GM10248 (cell line): ENCODE measurements around the gene FAM181A.

ENCODE experiments used
- CTCF ChIA-PET: fragments of 300-600 bp; sonication (Branson Sonifier 250); formaldehyde crosslinking; extraction: SDS; loops from one replicate; lab custom pipeline; 2021; ENCODE audit warnings: antibody characterized with exemption; lab: Yijun Ruan, JAX
- POLR2A ChIA-PET: fragments of 350-650 bp; sonication (Branson Sonifier 250); formaldehyde crosslinking; extraction: SDS; loops from one replicate; lab custom pipeline; 2020; ENCODE audit warnings: antibody characterized with exemption; lab: Yijun Ruan, JAX
- DNase-seq: peaks from one replicate; pipeline ENCODE4 v3.0.0; 2012; ENCODE audit errors: extremely low spot score
- TF ChIP-seq, protein P1 (sequence below): IDR thresholded peaks from 2 replicates; pipeline ENCODE4 v1.5.1; 2012; ENCODE audit warnings: mild to moderate bottlenecking, low read depth; ENCODE audit errors: extremely low read depth, missing control alignments, control extremely low read depth

FAM181A gene

DNA sequence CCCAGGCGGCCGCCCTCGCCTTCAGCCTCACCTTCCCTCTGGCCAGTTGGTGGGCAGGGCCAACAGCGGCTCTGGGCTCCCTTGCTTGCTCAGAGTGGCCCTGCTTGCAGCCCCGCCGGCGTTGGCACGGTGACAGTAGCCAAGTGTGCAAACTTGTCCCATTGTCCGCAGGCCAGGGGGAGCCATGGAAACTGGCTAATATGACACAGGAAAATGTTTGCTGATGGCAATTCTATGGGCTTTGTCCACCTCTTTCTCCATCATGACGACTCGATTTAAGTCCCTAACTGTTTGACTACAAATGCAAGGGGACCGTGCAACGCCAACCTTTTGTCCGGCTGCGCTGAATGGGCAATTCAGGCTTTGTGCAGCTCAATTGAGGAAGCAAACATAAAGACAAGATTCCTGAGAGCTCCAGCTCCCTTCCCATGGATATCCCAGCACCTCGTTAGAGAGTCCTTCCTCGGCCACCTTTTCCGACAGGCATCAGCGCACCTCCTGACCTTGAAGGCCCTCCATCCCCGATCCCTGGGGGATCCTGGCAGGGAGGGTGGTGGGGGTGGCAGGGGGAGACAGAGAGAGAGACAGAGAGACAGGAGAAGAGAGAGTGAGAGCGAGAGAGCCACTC lies 785 bp upstream of the FAM181A start:
- DNase-seq: no peak
- ChIA-PET CTCF (interaction anchor here (1.3 to 2.7 kb wide), 3 partner anchors 9 to 13 kb away, joined by 3 to 10 read pairs (median 6); no protein-coding TSS in a partner anchor), POLR2A (no interaction called here)
- TF ChIP-seq, protein P1, sequence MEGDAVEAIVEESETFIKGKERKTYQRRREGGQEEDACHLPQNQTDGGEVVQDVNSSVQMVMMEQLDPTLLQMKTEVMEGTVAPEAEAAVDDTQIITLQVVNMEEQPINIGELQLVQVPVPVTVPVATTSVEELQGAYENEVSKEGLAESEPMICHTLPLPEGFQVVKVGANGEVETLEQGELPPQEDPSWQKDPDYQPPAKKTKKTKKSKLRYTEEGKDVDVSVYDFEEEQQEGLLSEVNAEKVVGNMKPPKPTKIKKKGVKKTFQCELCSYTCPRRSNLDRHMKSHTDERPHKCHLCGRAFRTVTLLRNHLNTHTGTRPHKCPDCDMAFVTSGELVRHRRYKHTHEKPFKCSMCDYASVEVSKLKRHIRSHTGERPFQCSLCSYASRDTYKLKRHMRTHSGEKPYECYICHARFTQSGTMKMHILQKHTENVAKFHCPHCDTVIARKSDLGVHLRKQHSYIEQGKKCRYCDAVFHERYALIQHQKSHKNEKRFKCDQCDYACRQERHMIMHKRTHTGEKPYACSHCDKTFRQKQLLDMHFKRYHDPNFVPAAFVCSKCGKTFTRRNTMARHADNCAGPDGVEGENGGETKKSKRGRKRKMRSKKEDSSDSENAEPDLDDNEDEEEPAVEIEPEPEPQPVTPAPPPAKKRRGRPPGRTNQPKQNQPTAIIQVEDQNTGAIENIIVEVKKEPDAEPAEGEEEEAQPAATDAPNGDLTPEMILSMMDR: no peak

DNA sequence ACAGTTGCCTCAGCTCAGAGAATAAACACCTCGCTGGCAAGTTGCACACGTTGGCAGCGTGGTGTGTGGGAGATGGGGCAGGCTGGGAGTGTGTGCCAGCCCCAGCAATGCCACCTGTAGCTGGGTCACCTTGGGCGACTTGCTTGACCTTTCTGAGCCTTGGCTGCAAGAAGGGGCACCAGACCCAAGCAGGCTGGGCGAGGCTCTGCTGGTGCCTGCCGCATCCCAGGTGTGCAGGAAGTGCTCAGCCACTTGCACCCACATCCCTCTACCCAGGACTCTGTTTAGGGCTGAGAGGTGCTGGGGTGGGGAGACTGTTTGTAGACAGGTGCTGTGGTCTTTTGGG lies 629 bp downstream of the FAM181A start:
- TF ChIP-seq, protein P1: no peak
- ChIA-PET CTCF (interaction anchor here (1.0 to 2.7 kb wide), 3 partner anchors 9 to 109 kb away, joined by 3 to 10 read pairs (median 3); no protein-coding TSS in a partner anchor), POLR2A (no interaction called here)
- DNase-seq: no peak

DNA sequence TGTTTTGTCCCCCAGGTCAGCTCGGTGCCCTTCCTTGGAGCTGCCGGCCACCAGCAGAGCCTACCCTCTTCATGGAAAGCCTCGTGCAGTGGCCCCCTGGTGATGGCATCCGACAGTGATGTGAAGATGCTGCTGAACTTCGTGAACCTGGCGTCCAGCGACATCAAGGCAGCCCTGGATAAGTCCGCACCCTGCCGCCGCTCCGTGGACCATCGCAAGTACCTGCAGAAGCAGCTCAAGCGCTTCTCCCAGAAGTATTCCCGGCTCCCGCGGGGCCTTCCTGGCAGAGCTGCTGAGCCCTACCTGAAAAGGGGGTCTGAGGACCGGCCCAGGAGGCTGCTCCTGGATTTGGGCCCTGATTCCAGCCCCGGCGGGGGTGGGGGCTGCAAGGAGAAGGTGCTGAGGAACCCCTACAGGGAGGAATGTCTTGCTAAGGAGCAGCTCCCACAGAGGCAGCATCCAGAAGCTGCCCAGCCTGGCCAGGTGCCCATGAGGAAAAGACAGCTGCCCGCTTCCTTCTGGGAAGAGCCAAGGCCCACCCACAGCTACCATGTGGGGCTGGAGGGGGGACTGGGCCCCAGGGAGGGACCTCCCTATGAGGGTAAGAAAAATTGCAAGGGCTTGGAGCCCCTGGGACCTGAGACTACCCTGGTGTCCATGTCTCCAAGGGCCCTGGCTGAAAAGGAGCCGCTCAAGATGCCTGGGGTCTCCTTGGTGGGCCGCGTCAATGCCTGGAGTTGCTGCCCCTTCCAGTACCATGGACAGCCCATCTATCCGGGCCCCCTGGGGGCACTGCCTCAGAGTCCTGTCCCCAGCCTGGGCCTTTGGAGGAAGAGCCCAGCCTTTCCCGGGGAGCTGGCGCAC lies 1.3 kb downstream of the FAM181A start:
- no peak for DNase-seq
- TF ChIP-seq, protein P1: no peak
- CTCF ChIA-PET: interaction anchor here (1.0 to 2.7 kb wide), 4 partner anchors 8 to 108 kb away, joined by 3 to 10 read pairs (median 3); no protein-coding TSS in a partner anchor
- POLR2A ChIA-PET: no interaction called here

DNA sequence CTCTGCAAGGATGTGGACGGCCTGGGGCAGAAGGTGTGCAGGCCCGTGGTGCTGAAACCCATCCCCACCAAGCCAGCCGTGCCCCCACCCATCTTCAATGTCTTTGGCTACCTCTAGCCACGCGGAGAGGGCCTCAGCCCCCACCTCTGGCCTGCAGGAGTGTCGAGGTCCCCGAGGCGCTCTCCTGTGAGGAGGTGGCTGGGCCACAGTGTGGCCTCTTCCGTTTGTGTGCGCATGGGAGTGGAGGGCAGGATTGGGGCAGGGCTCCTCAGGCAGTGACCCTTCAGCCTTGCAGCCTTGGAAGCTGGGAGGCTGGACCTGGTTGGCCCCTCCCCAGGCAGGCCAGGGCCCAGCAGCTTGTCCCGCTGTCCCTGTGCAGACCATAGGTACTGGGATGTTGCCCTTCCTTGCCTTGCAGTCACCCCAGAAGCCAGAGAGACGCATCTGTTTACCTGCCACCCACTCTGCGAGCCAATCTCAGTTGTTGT lies 1.9 kb downstream of the FAM181A start:
- CTCF ChIA-PET: interaction anchor here (1.1 to 2.7 kb wide), 3 partner anchors 8 to 22 kb away, joined by 3 to 10 read pairs (median 3); no protein-coding TSS in a partner anchor
- POLR2A ChIA-PET: no interaction called here
- DNase-seq: no peak
- TF ChIP-seq, protein P1: no peak

GRCh38 chr14:93929657-93930056 lies 2.5 kb downstream of the FAM181A start:
- no peak for DNase-seq
- TF ChIP-seq, protein P1: no peak
- POLR2A ChIA-PET: no interaction called here
- CTCF ChIA-PET: interaction anchor here (1.0 to 24.2 kb wide), 3 partner anchors 10 to 68 kb away, joined by 3 to 664 read pairs (median 5); partner anchors contain the start of gene CCDC197

- CTCF ChIA-PET: interaction anchor here (0.8 to 24.2 kb wide), 5 partner anchors 9 to 206 kb away, joined by 3 to 664 read pairs (median 3); partner anchors contain the start of gene CCDC197
- TF ChIP-seq, protein P1: no peak
- POLR2A ChIA-PET: no interaction called here
- DNase-seq: no peak
These were observed 3.3 kb downstream of the FAM181A start for GRCh38 chr14:93930296-93930988.
